RWPE2 (cell line): ENCODE data around the gene BIN1.

Source experiments
- ATAC-seq: fragments of 200-7000 bp; cut with Tn5 transposase; 3 replicates; pipeline ENCODE4 v1.9.1; 2021; ENCODE audit warnings: low read depth
- DNase-seq: peaks from one replicate; pipeline ENCODE4 v3.0.0-alpha.2; 2020; ENCODE audit warnings: low spot score
- H3K27ac ChIP-seq: fragments of 450-650 bp; 2 replicates; pipeline ENCODE4 v1.5.1; 2017; ENCODE audit warnings: mild to moderate bottlenecking; ENCODE audit not compliant: poor library complexity, severe bottlenecking
- H3K27me3 ChIP-seq: fragments of 250-450 bp; sonication (Bioruptor Pico); 2 replicates; pipeline ENCODE4 v1.5.1; 2021; ENCODE audit warnings: mild to moderate bottlenecking, moderate library complexity; ENCODE audit not compliant: insufficient read depth, poor library complexity, severe bottlenecking
- H3K36me3 ChIP-seq: fragments of 250-450 bp; sonication (Bioruptor Pico); 2 replicates; pipeline ENCODE4 v1.5.1; 2020; ENCODE audit warnings: low read depth, mild to moderate bottlenecking, moderate library complexity
- H3K4me1 ChIP-seq: fragments of 250-450 bp; sonication (Bioruptor Pico); 2 replicates; pipeline ENCODE4 v1.5.1; 2021; ENCODE audit warnings: mild to moderate bottlenecking, moderate library complexity; ENCODE audit not compliant: insufficient read depth, poor library complexity, severe bottlenecking
- H3K4me3 ChIP-seq: fragments of 250-450 bp; sonication (Bioruptor Pico); 2 replicates; pipeline ENCODE4 v1.5.1; 2021; ENCODE audit warnings: mild to moderate bottlenecking, moderate library complexity; ENCODE audit not compliant: severe bottlenecking
- H3K9me3 ChIP-seq: fragments of 250-450 bp; sonication (Bioruptor Pico); 2 replicates; pipeline ENCODE4 v1.5.1; 2021; ENCODE audit warnings: mild to moderate bottlenecking, moderate library complexity; ENCODE audit not compliant: severe bottlenecking
- TF ChIP-seq, protein P1 (sequence below): fragments of 450-650 bp; IDR thresholded peaks from one replicate; pipeline ENCODE4 v1.5.1; 2017; ENCODE audit warnings: mild to moderate bottlenecking, moderate library complexity; ENCODE audit not compliant: poor library complexity, severe bottlenecking

Gene BIN1

DNA sequence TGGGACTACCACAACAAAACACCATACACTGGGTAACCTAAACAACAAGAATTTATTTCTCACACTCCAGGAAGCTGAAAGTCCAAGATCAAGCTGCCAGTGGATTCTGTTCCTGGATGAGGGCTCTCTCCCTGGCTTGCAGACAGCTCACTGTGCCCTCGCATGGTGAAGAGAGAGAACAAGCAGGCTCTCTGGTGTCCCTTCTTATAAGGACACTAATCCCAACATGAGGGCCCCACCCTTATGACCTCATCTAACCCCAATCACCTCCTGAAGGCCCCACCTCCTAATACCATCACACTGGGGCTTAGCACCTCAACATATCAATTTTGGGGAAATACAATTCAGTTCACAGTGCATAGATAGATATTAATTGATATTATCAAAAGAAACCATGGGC lies 83.5 kb downstream of the BIN1 start:
- H3K27ac ChIP-seq: no peak overlapping the region
- no peak for DNase-seq
- no peak for ATAC-seq
- H3K27me3 ChIP-seq: no peaks in the 10 kb centered on the region
- H3K4me3 ChIP-seq: no peak overlapping the region
- no peaks in the 10 kb centered on the region for H3K36me3 ChIP-seq
- no peaks in the 10 kb centered on the region for H3K4me1 ChIP-seq
- TF ChIP-seq, protein P1, sequence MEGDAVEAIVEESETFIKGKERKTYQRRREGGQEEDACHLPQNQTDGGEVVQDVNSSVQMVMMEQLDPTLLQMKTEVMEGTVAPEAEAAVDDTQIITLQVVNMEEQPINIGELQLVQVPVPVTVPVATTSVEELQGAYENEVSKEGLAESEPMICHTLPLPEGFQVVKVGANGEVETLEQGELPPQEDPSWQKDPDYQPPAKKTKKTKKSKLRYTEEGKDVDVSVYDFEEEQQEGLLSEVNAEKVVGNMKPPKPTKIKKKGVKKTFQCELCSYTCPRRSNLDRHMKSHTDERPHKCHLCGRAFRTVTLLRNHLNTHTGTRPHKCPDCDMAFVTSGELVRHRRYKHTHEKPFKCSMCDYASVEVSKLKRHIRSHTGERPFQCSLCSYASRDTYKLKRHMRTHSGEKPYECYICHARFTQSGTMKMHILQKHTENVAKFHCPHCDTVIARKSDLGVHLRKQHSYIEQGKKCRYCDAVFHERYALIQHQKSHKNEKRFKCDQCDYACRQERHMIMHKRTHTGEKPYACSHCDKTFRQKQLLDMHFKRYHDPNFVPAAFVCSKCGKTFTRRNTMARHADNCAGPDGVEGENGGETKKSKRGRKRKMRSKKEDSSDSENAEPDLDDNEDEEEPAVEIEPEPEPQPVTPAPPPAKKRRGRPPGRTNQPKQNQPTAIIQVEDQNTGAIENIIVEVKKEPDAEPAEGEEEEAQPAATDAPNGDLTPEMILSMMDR: no peak
- no peaks in the 10 kb centered on the region for H3K9me3 ChIP-seq

DNA sequence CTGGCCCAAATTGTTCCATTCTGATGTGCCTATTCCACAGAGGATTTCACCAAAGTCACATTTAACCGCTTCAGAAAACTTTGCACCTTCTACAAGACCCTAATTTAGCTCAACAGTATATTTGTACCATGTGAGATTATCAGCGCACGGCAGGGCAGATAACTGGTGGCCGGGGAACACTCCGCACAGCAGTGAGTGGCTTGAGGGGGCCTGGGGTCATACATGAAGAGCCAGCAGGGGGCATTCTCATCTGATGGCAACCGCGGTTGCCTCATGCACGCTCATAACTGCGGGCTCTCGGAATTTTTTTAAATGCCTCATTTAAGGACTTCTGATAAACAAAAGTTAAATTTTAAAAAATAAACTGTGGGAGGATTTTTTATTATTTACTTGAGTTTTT lies 84.1 kb downstream of the BIN1 start:
- H3K4me3 ChIP-seq: no peak overlapping the region
- ATAC-seq: no peak
- DNase-seq: no peak
- no peak overlapping the region for H3K27ac ChIP-seq
- no peaks in the 10 kb centered on the region for H3K9me3 ChIP-seq
- no peaks in the 10 kb centered on the region for H3K27me3 ChIP-seq
- H3K36me3 ChIP-seq: no peaks in the 10 kb centered on the region
- H3K4me1 ChIP-seq: no peaks in the 10 kb centered on the region
- TF ChIP-seq, protein P1: no peak

DNA sequence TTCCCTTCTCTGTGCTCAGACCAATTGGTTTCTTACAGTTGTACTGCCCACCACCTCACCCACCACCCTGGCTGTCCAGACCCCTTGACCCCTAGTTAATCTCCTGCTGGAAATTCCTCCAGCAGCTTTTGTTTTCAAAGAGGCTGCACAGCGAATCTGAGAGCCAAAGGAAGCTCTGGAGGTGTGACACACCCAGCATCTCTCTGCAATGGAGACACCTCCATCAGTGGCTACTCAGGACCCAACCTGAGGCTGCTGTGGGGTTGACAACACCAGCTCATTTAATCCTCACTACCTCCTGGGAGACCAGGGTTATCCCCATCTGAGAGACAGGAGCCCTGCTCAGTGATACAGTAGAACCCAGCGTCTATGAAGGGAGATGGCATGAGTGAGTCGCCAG lies 86.4 kb downstream of the BIN1 start:
- DNase-seq: no peak
- Histone ChIP-seq H3K27ac (no peak overlapping the region), H3K4me3 (no peak overlapping the region), H3K27me3 (no peaks in the 10 kb centered on the region), H3K9me3 (no peaks in the 10 kb centered on the region), H3K4me1 (peaks cover under 1% of the 10 kb centered on the region), H3K36me3 (no peaks in the 10 kb centered on the region)
- ATAC-seq: no peak
- TF ChIP-seq, protein P1: no peak

DNA sequence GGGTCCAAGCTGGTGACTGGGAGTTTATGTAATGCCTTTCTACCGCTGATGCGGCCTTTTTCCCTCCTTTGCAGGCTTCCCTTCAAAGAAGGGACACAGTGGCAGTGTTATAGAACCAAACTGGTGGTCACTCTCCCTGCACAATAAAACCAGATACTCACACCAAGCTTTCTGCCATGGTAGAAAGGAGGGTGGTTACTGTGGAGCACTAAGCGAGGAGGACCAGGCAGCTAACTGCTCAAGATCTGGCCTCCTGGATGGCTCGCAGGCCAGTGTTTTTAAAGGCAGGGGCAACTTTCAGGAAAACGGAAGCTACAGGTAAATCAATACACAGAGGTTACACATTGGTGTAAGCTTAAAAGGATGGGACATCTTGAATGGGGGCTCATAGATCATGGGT lies 89.4 kb downstream of the BIN1 start:
- no peak overlapping the region for H3K27ac ChIP-seq
- no peaks in the 10 kb centered on the region for H3K27me3 ChIP-seq
- TF ChIP-seq, protein P1: no peak
- ATAC-seq: no peak
- peaks cover 28% of the 10 kb centered on the region for H3K4me1 ChIP-seq
- H3K36me3 ChIP-seq: no peaks in the 10 kb centered on the region
- no peak for DNase-seq
- no peak overlapping the region for H3K4me3 ChIP-seq
- no peaks in the 10 kb centered on the region for H3K9me3 ChIP-seq

DNA sequence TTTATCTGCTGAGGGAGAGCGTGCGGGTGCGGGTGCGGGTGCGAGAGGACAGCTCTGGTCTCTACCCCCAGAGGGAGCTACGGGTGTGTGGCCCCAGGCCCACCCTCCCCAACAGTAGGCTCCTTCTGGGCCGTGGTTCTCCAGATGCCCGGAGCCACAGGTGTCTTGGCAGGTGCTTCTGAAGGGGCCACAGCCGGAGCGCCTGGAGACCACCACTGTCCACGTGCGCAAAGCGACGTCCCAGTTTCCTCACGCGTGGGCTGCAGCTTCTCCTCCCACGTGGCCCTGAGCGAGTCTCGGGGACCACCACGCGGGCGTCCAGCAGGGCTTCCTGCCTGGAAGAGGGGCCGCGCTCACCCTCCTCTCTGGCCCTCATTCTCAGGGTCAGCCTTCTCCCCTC lies 90.6 kb downstream of the BIN1 start:
- Histone ChIP-seq H3K27ac (no peak overlapping the region), H3K4me1 (peaks cover 28% of the 10 kb centered on the region), H3K4me3 (no peak overlapping the region), H3K27me3 (no peaks in the 10 kb centered on the region), H3K9me3 (no peaks in the 10 kb centered on the region), H3K36me3 (no peaks in the 10 kb centered on the region)
- TF ChIP-seq, protein P1: no peak
- no peak for DNase-seq
- no peak for ATAC-seq
